ENCODE results near the gene AMH.
"Not testable (repeated sequence)": the region's sequence is repeated elsewhere in the genome, so short reads cannot be mapped to it uniquely, and the experiment has no call there.

AMH gene

GRCh38 chr19:2249010-2249866, at the start of gene AMH:
Gene AMH (plus strand): TSS chr19:2249323. CDS start chr19:2249333, 10 bp downstream.
- DNase-seq (ENCODE audit: low spot score): no peak

GRCh38 chr19:2199861-2200623, 49.1 kb upstream of the AMH start:
- DNase-seq (ENCODE audit: low spot score): no peak

DNA sequence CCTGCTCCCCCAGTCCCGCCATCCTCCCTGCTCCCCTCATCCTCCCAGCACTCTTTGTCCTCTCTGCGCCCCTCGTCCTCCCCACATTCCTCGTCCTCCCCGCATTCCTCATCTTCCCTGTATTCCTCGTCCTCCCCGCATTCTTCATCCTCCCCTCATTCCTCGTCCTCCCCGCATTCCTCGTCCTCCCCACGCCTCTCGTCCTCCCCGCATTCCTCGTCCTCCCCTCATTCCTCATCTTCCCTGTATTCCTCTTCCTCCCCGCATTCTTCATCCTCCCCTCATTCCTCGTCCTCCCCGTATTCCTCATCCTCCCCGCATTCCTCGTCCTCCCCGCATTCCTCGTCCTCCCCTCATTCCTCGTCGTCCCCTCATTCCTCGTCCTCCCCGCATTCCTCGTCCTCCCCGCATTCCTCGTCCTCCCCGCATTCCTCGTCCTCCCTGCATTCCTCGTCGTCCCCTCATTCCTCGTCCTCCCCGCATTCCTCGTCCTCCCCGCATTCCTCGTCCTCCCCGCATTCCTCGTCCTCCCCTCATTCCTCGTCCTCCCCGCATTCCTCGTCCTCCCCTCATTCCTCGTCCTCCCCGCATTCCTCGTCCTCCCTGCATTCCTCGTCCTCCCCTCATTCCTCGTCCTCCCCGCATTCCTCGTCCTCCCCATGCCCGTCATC, 48.4 kb upstream of the AMH start:
- not testable (repeated sequence) for DNase-seq (ENCODE audit: low spot score)

GRCh38 chr19:2201473-2202148, 47.5 kb upstream of the AMH start:
- DNase-seq (ENCODE audit: low spot score): no peak

DNA sequence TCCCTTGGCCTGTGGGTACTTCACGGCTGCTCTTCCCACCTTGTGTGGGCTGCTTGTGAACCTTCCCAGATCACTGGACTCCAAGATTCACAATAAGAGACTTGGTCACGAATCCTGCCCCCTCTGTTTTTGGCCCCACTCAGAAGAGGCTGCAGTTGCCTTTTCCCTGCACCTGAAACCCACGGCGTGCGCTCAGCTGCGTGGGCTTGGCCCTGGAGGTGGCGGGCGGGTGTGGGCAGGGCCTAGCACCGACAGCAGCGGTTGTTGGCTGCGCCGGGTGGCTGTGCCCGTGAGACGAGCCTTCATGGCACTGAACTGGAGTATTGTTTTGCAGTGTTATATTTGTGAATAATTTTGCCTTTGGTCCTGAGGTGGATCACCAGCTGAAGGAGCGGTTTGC, 46.8 kb upstream of the AMH start:
- no peak for DNase-seq (ENCODE audit: low spot score)

DNA sequence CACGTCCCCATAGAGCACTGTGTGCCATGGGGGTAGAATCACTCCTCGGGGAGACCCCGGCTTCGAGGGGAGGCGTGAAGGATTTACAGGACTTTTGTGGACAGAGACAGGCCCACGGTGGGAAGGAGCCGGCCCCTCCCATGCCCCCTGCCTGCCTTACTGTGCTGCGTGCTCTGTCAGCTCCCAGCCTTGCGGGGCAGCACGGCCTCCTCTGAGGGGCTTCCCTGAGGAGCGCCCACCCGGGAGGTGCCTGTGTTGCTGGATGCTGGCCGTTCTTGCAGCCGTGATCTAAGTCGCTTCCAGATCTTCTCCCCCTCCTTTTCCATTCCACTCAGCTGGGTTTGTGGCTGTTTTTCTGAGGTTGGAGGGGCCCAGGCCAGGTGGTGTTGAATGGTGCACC, 42.1 kb upstream of the AMH start:
- no peak for DNase-seq (ENCODE audit: low spot score)

DNA sequence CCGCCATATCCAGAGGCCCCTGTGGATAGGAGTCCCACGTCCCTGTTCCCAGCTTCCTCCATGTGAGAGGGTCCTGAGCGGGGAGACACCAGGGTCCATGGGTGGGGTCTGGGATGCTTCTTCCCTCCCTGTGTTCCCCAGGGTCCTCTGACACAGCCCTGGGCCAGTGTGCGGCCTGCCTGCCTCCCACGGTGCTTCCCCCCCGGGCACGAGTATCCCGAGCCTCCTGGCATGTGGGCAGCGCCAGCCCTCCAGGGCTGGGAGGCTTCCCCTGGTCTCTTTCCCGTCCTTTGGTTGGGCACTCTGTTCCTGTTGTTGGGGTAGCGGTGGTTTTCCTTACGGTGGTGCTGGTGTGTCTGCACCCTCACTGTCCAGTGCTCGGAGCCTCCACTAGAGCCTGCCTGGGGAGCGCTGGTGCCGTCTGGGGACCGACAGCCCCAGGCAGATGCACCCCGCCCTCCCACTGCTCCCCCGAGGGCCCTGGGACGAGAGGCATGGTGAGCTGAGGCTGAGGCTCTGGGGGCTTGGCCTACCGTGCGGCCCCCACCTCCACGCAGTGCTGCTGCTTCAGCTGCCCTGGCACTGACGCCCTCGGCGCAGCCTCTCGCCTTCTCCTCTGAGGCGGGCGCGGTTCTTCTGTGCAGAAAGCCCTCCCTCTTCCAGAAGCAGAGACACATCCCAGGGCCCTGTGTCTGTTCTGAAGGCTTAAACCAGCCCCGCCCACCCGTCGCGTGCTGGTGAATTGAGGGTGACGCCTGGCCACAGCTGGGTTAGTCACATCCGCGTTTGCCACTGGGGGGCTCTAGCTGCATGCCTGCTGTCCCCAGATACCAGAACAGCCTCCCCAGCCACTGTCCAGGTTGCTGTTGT, 40.9 kb upstream of the AMH start:
- DNase-seq (ENCODE audit: low spot score): no peak

GRCh38 chr19:2208975-2209374, 40.1 kb upstream of the AMH start:
- DNase-seq (ENCODE audit: low spot score): no peak

DNA sequence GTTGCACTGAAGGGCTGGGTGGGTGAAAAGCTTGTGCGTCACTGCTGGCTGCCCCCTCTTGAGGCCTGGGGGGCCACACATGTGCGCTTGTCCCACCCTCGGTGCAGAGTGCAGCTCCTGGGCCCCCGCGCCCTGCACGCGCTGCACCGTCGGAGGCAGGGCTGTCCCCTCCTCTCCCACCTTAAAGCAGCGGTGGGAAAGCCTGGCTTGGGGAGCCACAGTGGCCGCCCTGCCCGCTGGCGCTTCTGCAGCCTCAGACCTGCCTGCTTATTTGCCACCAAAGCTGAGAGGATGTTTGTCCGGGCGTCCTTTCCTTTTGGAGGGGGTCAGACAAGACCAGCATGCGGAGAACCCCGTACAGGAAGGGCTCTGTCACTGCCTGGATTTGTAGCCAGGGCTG, 39.7 kb upstream of the AMH start:
- no peak for DNase-seq (ENCODE audit: low spot score)

DNA sequence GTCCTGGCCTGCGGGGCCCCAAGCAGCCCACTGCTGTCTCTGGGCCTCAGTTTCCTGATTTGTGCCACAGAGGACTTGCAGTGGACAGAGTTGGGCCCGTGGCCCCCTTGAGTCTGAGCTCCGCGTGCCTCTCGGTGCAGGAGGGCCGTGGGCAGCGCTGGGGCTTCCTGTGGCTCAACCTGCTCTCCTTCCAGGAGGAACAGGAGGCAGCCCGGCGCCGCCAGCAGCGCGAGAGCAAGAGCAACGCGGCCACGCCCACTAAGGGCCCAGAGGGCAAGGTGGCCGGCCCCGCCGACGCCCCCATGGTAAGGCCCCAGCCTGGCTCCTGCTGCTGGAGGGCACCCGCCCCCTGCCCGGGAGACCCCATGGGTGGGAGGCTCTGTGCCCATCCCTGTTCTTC, 38.9 kb upstream of the AMH start:
- DNase-seq (ENCODE audit: low spot score): no peak

- no peak for DNase-seq (ENCODE audit: low spot score)
These were observed 38.0 kb upstream of the AMH start for GRCh38 chr19:2210987-2211740.

DNA sequence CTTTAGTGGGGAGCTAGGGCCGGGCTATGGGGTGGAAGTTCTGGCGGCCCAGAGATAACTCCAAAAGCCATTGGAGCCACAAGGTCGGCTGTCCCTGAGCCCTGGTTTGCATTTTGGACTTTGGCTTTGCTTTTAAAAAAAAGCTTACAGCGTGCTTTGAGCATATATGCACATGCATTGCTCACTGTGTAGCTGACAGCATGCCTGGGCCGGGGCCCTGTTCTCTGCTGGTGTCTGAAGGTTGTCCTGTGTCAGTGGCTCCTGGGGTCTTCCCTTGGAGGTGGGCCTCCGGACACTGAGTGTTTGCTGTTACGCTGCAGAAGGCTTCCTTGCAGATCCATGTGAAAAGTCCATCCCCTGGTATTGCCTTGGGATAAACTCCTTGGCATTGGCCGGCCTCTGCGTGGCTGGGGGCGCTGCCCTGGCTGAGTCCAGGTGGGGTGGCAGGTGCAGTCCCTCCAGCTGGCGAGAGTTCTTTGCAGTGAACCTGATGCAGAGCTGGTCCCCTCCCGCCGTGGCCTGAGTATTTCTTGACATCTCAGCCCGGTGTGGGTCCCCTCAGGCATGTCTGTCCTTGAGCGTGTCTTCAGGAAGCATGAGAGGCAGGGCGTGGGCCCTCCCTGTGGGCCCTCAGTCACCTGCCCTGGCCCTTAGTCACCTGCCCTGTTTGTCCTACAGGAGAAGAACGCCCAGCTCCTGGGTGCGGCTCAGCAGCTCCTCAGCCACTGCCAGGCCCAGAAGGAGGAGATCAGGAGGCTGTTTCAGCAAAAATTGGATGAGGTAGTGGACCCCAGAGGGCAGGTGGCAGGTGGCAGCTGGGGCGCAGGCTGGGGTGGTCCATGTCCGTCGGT, 36.0 kb upstream of the AMH start:
- DNase-seq (ENCODE audit: low spot score): no peak

DNA sequence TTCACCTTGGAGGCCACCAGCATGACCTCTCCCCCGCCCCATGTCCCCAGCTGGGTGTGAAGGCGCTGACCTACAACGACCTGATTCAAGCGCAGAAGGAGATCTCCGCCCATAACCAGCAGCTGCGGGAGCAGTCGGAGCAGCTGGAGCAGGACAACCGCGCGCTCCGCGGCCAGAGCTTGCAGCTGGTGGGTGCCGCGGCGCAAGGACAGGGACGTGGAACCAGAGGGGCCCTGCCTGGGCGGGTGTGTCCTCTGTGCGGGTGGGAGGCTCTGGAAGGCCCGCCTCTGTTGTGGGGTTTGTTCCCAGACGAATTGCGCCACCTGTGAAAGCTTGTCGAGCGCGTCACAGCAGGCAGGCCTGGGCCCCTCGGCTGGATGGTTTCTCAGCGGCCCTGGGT, 35.3 kb upstream of the AMH start:
- no peak for DNase-seq (ENCODE audit: low spot score)

DNA sequence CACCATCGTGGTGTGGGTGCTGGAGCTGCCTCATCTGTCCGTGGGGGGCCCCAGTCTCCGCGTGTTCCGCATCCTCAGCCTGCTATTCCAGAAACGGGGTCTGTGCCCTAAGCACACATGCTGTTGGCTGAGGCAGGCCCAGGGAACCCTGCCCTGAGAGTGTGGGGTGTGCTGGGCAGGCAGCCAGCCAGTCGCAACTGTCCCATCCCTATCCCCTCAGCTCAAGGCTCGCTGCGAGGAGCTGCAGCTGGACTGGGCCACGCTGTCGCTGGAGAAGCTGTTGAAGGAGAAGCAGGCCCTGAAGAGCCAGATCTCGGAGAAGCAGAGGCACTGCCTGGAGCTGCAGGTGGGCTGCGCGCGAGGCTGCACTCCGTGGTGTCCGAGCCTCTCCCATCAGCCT, 34.9 kb upstream of the AMH start:
- no peak for DNase-seq (ENCODE audit: low spot score)

- DNase-seq (ENCODE audit: low spot score): no peak
These were observed 33.8 kb upstream of the AMH start for GRCh38 chr19:2215281-2215751.

DNA sequence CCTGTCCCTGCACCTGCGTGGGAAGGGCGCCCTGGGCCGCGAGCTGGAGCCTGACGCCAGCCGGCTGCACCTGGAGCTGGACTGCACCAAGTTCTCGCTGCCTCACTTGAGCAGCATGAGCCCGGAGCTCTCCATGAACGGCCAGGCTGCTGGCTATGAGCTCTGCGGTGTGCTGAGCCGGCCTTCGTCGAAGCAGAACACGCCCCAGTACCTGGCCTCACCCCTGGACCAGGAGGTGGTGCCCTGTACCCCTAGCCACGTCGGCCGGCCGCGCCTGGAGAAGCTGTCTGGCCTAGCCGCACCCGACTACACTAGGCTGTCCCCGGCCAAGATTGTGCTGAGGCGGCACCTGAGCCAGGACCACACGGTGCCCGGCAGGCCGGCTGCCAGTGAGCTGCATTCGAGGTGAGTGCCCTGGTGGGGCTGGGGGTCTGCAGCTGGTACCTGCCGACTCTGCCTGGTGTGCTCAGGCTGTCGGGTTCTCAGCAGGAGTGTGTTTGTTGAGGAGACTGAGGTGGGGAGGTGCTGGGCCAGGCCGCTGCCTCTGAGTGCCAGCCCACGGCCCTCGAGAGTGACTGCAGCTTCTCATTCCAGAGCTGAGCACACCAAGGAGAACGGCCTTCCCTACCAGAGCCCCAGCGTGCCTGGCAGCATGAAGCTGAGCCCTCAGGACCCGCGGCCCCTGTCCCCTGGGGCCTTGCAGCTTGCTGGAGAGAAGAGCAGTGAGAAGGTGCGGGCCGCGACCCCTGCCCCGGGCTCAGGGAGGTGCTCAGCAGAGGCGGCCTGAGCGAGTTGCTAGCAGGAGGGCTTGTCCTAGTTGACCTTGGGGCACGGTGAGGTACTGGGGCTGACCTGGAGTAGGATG, 32.5 kb upstream of the AMH start:
- no peak for DNase-seq (ENCODE audit: low spot score)

DNA sequence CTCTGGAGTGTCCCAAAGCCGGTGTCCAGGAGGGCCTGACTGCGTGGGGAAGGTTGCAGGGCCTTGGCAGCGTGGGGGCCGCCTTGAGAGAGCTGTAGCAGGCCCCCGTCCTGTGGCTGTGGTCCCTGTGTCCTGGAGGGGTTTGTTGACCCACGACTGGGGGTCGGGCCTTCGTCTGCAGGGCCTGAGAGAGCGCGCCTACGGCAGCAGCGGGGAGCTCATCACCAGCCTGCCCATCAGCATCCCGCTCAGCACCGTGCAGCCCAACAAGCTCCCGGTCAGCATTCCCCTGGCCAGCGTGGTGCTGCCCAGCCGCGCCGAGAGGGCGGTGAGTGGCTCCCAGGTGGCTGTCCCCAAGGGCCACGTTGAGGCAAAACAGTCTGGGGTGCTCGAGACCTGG, 31.5 kb upstream of the AMH start:
- no peak for DNase-seq (ENCODE audit: low spot score)

DNA sequence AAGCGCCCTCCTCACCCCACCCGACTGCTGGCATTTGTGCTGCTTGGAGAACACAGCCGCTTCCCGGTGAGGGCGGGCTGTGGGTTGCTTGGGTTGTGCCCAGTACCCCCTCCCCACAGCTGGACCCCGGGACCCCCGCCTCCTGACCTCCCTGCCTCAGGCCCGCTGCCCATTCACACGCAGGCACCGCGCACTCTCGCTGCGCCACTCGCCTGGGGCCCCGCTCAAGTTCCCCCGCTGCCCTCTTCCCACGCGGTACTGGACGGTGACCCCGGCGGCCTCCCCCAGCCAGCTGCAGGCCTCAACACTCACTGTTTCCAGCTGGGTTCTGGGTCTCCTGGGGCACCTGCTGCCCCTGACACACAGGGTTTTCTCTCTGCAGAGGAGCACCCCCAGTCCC, 29.4 kb upstream of the AMH start:
- no peak for DNase-seq (ENCODE audit: low spot score)
